NCI-H345 treated with DMSO at 0.1 percent for 48 hours (cell line): Measurements from ENCODE around the gene DUOX2.
"Not testable (repeated sequence)": the region's sequence is repeated elsewhere in the genome, so short reads cannot be mapped to it uniquely, and the experiment has no call there.

Source experiments
- DNase-seq: peaks from one replicate; lab custom pipeline; 2025; ENCODE audit not compliant: unreplicated experiment; lab: John Stamatoyannopoulos, UW

DUOX2 gene

DNA sequence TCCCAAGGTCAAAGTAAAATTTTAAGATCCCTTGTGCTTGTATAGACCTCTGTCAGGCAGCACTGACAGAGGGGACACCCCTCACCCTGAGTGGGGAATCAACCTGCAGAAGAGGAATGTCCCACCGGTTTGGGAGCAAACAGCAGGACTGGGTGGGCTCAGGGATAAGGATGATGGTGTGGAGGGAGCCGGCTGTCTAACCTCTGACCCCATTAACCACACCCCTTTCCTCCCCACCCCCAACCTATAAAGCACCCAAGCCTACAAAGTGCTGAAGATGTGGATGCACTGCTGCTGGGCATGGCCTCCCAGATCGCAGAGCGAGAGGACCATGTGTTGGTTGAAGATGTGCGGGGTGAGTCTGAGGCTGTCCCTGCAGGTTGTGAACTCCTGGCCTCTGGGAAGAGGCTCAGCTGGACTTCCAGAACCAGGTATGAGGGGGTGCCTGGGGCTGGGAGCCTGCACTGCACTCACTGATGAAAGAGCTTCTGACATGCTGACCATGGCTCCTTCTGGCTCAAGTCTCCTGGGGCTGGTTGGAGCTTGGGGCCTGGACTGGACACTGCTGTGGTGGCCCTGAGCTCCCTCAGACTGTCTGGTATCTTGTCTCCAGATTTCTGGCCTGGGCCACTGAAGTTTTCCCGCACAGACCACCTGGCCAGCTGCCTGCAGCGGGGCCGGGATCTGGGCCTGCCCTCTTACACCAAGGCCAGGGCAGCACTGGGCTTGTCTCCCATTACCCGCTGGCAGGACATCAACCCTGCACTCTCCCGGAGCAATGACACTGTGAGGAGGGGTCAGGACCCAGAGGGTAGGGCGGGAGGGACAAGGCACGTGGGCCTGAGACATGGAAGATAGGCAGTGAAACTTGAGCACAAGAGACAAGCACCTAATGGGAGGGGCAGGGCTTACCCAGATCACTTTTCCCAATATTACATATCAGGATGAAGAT is 25.1 kb upstream of the DUOX2 start:
- DNase-seq = no peak

GRCh38 chr15:45137703-45138102 is 23.7 kb upstream of the DUOX2 start:
- DNase-seq = no peak

DNA sequence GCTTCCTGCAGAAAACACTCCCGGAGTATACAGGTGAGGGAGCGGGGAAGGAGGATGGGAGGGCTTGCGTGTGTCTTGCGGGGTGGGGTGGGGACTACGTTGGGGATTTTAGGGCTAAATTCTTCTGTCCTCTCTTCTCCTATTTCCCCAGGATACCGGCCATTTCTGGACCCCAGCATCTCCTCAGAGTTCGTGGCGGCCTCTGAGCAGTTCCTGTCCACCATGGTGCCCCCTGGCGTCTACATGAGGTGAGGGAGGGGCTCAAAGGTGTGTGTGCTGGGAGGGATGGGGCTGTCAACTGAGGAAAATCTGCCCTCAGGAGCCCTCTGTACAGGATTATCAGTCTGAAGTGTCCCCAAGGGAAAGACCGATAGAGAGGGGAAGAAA is 22.4 kb upstream of the DUOX2 start:
- no peak for DNase-seq

- not testable (repeated sequence) for DNase-seq
Measured at GRCh38 chr15:45135705-45136377, 21.9 kb upstream of the DUOX2 start.

GRCh38 chr15:45134682-45135604 is 21.0 kb upstream of the DUOX2 start:
- DNase-seq = no peak

- no peak for DNase-seq
Measured at GRCh38 chr15:45134046-45134445, 20.1 kb upstream of the DUOX2 start.

- no peak for DNase-seq
Measured at GRCh38 chr15:45133561-45133920, 19.6 kb upstream of the DUOX2 start.

- no peak for DNase-seq
Measured at GRCh38 chr15:45132844-45133560, 19.0 kb upstream of the DUOX2 start.

- DNase-seq = no peak
Measured at GRCh38 chr15:45131510-45131909, 17.5 kb upstream of the DUOX2 start.

DNA sequence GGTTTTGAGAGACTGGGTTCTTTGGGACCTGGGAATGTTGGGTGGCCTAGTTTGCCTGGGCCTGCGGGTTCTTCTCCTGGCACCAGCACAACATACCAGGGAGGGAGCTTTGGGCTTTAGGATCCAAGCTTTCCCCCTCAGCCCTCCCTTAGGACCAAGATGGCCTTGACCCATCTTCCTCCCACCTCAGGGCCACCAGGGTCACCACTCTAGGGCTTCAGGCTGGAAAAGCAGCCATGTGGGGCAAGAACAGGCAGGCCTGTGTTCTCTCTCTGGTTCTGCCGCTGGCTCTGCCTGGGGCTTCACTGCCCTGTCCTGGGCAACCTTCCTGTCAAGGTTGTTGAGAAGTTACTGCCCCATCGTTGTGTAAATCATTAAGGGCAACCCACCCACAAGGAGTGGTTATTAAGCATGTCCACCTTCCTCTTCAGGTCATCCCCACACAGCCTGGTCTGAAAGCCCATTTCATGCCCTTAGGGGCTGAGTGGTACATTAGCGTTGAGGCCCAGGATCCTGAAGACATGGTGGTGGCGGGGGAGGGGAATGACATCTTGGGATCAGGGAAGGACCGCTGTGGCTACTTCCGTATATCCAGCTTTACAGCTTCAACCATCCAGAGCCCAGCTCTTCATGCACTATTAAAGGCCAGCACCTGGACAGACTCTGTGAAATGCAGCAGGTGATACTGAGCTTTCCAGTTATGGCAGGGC is 16.5 kb upstream of the DUOX2 start:
- DNase-seq = no peak

DNA sequence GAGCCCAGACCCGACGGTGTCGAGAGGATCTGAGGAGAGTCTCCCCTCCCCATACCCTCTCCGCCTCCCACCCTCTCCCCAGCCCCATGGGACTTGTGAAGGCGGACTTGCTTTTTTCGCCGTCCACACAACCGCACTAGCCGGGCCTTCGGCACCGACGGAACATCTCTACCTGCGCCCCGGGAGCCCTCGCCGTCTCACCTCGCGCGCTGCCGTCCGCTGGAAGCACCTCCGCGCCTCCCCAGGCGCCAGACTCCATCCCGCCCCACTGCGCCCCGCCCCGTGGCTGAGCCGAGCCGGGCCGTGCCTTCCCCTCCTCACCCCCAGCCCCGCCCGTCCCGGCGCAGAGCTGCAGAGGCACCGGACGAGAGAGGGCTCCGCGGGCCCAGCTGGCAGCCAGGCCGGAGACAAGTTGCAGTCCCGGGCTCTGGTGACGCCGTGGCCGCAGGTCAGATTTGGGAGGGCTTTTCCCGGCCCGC is 15.7 kb upstream of the DUOX2 start, which contains the start of the genes DUOX1 and DUOXA1:
Gene DUOX1 (plus strand): TSS at position 344 of the 479 bp plus-strand sequence. CDS start 1,973 bp downstream, outside the sequence.
Gene DUOXA1 (minus strand): TSS at position 229 of the 479 bp plus-strand sequence. CDS start 6,865 bp downstream, outside the sequence.
- DNase-seq = no peak

DNA sequence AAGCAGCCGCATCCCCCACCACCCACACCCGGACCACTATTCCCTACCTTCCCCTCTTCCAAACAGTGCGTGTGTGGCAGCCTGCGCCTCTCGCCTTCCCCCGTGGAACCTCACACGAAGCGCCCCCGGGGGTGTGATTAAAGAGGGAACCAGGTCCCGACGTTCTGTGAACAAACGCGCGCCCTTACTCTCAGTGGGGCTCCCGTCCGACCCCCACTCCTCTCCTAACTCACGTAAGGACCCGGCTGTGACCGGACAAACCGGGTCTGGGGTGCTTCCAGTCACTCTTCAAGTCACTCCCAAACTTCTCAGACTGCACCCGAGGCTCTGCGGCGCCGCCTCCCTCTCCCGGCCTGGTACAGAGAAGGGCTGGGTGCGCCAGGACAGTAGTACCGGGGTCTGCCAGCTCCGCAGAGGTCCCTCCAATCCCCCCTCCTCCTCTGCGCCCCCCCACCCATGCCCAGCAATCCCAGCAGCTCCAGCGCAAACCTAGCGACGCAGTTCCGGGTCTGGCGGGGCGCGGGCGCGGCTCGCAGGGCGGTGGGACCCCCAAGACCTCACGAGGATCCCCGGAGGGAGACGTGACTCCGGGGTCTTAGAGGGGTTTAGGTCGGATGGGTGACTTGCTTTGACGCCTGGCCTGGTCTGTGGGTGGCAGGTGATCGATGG is 15.1 kb upstream of the DUOX2 start:
- DNase-seq = no peak

- no peak for DNase-seq
Measured at GRCh38 chr15:45126535-45127158, 12.7 kb upstream of the DUOX2 start.

- no peak for DNase-seq
Measured at GRCh38 chr15:45123397-45123796, 9.4 kb upstream of the DUOX2 start.

DNA sequence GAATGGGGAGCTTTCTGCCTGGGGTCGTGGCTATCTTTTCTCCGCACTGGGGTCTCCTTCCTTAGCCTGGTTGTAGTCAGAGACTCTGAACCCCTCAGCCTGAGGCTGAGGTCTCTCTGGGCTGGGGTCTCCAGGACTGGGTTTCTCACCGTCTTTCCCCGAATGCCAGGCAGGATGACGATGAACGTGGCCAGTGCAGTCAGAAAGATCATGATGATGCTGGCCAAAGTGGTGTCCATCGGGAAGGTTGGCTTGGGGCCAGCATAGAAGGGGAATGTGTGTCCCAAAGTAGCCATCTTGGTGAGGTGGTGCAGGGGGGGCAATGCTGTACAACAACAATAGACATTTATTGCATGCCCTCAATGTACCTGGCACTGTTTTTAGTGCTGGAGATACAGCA is 8.7 kb upstream of the DUOX2 start:
- DNase-seq = no peak

GRCh38 chr15:45121706-45122417 is 7.9 kb upstream of the DUOX2 start:
- DNase-seq = no peak

- no peak for DNase-seq
Measured at GRCh38 chr15:45121020-45121419, 7.0 kb upstream of the DUOX2 start.
